ENCODE results near the gene ATP8B3.

DNA sequence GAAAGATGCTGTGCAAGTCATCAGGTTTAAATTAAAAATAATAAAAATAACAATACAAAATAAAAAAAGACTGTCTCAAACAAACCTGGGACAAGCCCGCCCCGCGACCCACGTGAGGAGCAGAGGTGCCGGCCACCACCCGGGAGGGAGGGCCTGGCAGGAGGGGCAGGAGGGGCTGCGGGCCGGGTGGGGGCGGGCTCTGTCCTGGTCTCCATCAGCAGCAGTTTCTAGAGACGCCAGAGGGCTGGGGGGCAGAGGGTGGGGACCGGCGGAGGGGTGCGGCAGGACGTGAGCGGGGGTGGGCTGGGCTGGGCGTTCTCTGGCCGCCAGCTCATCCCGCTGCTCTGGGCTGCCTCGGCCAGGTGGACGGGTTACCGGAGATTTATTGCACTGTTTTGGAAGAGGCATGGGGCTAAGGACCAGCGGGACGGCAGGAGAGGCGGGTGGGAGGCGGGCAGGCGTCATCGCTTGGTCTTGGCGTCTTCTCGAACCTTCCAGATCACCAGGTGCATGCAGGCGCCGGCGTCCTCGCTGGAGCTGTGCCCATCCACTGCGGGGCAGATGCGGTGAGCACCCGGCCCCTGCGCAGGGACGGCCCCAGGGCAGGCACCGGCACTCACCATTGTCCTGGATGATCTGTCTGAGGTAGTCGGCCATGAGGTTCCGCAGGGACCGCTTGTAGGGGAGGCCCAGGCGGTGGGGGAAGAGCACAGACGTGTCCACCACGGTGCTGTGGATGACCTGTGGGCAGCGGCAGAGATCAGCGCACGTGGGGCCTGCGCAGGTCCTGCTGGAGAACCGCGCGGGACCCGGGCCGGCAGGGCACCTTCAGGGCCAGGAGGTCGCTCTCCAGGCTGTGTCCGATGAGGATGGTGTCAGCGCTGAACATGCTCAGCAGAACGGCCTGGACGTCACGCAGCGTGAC, 3.8 kb upstream of the ATP8B3 start:
- TF ChIP-seq, protein P1, sequence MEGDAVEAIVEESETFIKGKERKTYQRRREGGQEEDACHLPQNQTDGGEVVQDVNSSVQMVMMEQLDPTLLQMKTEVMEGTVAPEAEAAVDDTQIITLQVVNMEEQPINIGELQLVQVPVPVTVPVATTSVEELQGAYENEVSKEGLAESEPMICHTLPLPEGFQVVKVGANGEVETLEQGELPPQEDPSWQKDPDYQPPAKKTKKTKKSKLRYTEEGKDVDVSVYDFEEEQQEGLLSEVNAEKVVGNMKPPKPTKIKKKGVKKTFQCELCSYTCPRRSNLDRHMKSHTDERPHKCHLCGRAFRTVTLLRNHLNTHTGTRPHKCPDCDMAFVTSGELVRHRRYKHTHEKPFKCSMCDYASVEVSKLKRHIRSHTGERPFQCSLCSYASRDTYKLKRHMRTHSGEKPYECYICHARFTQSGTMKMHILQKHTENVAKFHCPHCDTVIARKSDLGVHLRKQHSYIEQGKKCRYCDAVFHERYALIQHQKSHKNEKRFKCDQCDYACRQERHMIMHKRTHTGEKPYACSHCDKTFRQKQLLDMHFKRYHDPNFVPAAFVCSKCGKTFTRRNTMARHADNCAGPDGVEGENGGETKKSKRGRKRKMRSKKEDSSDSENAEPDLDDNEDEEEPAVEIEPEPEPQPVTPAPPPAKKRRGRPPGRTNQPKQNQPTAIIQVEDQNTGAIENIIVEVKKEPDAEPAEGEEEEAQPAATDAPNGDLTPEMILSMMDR (conservative IDR thresholded peaks at IDR 0.05; ENCODE audit: low read depth, low read length), result no peak
- TF ChIP-seq EZH2 (IDR thresholded peaks at IDR 0.05; ENCODE audit: borderline replicate concordance, low read depth, low read length, poor library complexity, severe bottlenecking), result no peak
